ENCODE results near the gene COL17A1.

DNA sequence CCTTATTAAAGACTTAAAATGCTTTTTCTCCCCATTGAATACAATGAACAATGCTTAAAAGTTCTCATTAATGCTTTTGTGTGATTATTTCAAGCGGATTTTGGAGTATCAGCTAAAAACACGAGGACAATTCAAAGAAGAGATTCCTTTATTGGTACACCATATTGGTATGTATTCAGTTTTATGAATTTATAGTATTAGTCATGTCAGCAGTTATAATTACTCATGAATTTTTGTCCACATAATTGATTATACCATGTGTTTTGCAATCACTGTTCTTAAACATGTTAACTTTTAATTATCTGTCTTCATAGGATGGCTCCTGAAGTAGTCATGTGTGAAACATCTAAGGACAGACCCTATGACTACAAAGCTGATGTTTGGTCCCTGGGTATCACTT is 86.9 kb downstream of the COL17A1 start:
- TF ChIP-seq YY1 (IDR thresholded peaks at IDR 0.05; ENCODE audit: insufficient read depth, insufficient read length) (no peak), ZNF274 (IDR thresholded peaks at IDR 0.05; ENCODE audit: low read depth, low read length) (no peak), SUZ12 (IDR thresholded peaks at IDR 0.05; ENCODE audit: extremely low read depth, insufficient read depth, insufficient read length) (no peak)

All from NT2/D1 (cell line).